ENCODE results near the gene CALHM1. TPM values are rescaled to one million over a fixed set of nuclear protein-coding genes. Genes with fewer than 3 reads are reported as not detected.

The CALHM1 gene
- total and polyA plus RNA-seq, 2 of the 8 experiments (the other 6 are each of a cell fraction or from before 2014, with no cell fraction given): 0.29 to 0.34 TPM

DNA sequence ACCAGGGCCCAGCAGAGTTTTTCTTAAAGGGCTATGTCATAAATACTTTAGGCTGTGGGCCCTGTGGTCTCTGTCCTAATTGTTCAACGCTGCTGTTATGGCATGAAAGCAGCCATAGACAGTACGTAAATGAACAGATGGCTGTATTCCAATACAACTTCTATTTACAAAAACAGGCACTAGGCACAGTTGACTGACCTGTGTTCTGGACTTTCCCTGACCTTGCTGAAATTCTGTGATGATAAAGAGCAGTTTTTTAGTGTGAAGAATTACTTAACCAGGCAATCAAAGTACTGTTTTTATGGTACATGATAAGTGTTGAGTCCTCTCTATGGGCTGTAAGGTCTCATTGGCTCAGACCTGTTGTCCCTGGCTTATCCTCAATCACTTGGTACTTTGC is 45.1 kb downstream of the CALHM1 start:
- Histone ChIP-seq H4K20me1 (replicated peaks in 1 of 2; ENCODE audit: control insufficient read depth in 1 of 2, insufficient read depth in 2 of 2, low read length in 2 of 2) (peaks cover 7 to 9% of the 10 kb centered on the region in 2 experiments), H3K18ac (ENCODE audit: extremely low read depth, low read length) (no peak overlapping the region)
- TF ChIP-seq MAFK (IDR thresholded peaks at IDR 0.05; ENCODE audit: low read depth, low read length) (no peak), POU5F1 (IDR thresholded peaks at IDR 0.05; ENCODE audit: low read depth, low read length) (no peak), EZH2 (IDR thresholded peaks at IDR 0.05; ENCODE audit: low read depth, low read length, severe bottlenecking) (no peak), EP300 (IDR thresholded peaks at IDR 0.05; ENCODE audit: borderline replicate concordance in 1 of 2, low read depth in 2 of 2, low read length in 2 of 2) (no peak), NANOG (IDR thresholded peaks at IDR 0.05; ENCODE audit: insufficient read depth, low read depth, low read length, poor library complexity, severe bottlenecking) (no peak), KDM4A (IDR thresholded peaks at IDR 0.05; ENCODE audit: low read depth, low read length, severe bottlenecking) (no peak), TEAD4 (IDR thresholded peaks at IDR 0.05; ENCODE audit: low read depth, low read length) (no peak), SRF (IDR thresholded peaks at IDR 0.05; ENCODE audit: low read depth, low read length) (no peak), RFX5 (IDR thresholded peaks at IDR 0.05; ENCODE audit: borderline replicate concordance, low read depth, low read length) (no peak), CREB1 (IDR thresholded peaks at IDR 0.05) (no peak), EGR1 (IDR thresholded peaks at IDR 0.05; ENCODE audit: borderline replicate concordance, low read depth, low read length) (no peak), SIN3A (conservative IDR thresholded peaks at IDR 0.05 in 1 of 2, IDR thresholded peaks at IDR 0.05 in 1 of 2; ENCODE audit: low read depth in 1 of 2, low read length in 2 of 2) (no peak)
- TF ChIP-seq, protein P1, sequence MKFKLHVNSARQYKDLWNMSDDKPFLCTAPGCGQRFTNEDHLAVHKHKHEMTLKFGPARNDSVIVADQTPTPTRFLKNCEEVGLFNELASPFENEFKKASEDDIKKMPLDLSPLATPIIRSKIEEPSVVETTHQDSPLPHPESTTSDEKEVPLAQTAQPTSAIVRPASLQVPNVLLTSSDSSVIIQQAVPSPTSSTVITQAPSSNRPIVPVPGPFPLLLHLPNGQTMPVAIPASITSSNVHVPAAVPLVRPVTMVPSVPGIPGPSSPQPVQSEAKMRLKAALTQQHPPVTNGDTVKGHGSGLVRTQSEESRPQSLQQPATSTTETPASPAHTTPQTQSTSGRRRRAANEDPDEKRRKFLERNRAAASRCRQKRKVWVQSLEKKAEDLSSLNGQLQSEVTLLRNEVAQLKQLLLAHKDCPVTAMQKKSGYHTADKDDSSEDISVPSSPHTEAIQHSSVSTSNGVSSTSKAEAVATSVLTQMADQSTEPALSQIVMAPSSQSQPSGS (IDR thresholded peaks at IDR 0.05; ENCODE audit: low read length): no peak

More for the DNA sequence above, 45.1 kb downstream of the CALHM1 start:
- Histone ChIP-seq H2AK5ac (ENCODE audit: low read depth, low read length) (no peak overlapping the region), H3K36me3 (ENCODE audit: control insufficient read depth in 2 of 4, insufficient read depth in 4 of 4, low read length in 3 of 4) (peaks cover 42 to 94% (median 80%) of the 10 kb centered on the region in 4 experiments), H3K23me2 (ENCODE audit: low read depth, low read length) (no peaks in the 10 kb centered on the region), H3K56ac (replicated peaks; ENCODE audit: insufficient read length, low read depth, low read length) (no peak overlapping the region), H3K9me3 (ENCODE audit: insufficient read depth in 2 of 2, low read depth in 1 of 2, low read length in 1 of 2) (no peaks in the 10 kb centered on the region), H2BK5ac (ENCODE audit: low read depth, low read length) (no peak overlapping the region), H2BK120ac (replicated peaks; ENCODE audit: low read depth, low read length) (no peak overlapping the region), H3K4me3 (ENCODE audit: extremely low read depth in 1 of 4, insufficient read depth in 2 of 4, low read depth in 3 of 4, low read length in 4 of 4) (no peak overlapping the region), H3K79me1 (ENCODE audit: low read depth, low read length) (no peaks in the 10 kb centered on the region), H4K91ac (replicated peaks; ENCODE audit: insufficient read length, low read length) (no peak overlapping the region), H3K9ac (replicated peaks in 1 of 4; ENCODE audit: extremely low read depth in 1 of 4, low read depth in 3 of 4, low read length in 3 of 4) (no peak overlapping the region), H4K5ac (ENCODE audit: insufficient read length, low read depth, low read length) (no peak overlapping the region), H3K79me2 (ENCODE audit: control insufficient read depth in 1 of 2, insufficient read depth in 2 of 2, low read length in 2 of 2) (no peaks in the 10 kb centered on the region), H3K4me1 (replicated peaks in 1 of 4; ENCODE audit: control insufficient read depth in 3 of 4, insufficient read depth in 4 of 4, low read length in 3 of 4) (no peaks in the 10 kb centered on the region), H2AFZ (ENCODE audit: low read length) (no peak overlapping the region), H2BK20ac (ENCODE audit: low read length) (no peak overlapping the region), H2BK12ac (ENCODE audit: low read depth, low read length) (no peak overlapping the region), H2BK15ac (ENCODE audit: low read length) (no peak overlapping the region), H3K4me2 (ENCODE audit: insufficient read depth in 1 of 2, low read depth in 2 of 2, low read length in 2 of 2) (no peak overlapping the region), H3K4ac (replicated peaks; ENCODE audit: insufficient read length, low read depth, low read length) (no peak overlapping the region), H4K8ac (ENCODE audit: extremely low read depth, insufficient read depth, low read length) (no peak overlapping the region), H3K27ac (ENCODE audit: low read depth, low read length) (no peak overlapping the region), H3K23ac (ENCODE audit: insufficient read length) (no peak overlapping the region), H3K14ac (ENCODE audit: insufficient read length) (no peak overlapping the region), H3K27me3 (replicated peaks in 1 of 4; ENCODE audit: control insufficient read depth in 3 of 4, extremely low read depth in 1 of 4, insufficient read depth in 3 of 4, low read length in 3 of 4) (no peaks in the 10 kb centered on the region)
- DNase-seq (ENCODE audit: low read depth in 1 of 2, low spot score in 2 of 2): no peak
- FAIRE-seq: no peak
- POLR2A ChIA-PET (ENCODE audit: partially characterized antibody): no interaction called here
- CTCF ChIA-PET (ENCODE audit: partially characterized antibody): no interaction called here
- 100% methylated on average over 2 of the region's 2 CpGs; no CpG with 5 or more reads in 1 of the 2 experiments for WGBS, 2 experiments (ENCODE audit: extremely low coverage in 1 of 2, insufficient coverage in 1 of 2, insufficient read length in 1 of 2, insufficient replicate concordance in 2 of 2, low coverage in 1 of 2, low lambda C conversion rate in 2 of 2, missing lambda C conversion rate in 1 of 2)

Measured in H1 (cell line).